GM19397 (cell line): Measurements from ENCODE around the gene SPPL2B.

Source experiments
- ATAC-seq: cut with Tn5 transposase; IDR thresholded peaks from one replicate; pipeline ENCODE4 v1.9.1; 2021; ENCODE audit warnings: mild to moderate bottlenecking, moderate library complexity; ENCODE audit not compliant: unreplicated experiment

The SPPL2B gene

GRCh38 chr19:2296141-2296540 is 32.3 kb upstream of the SPPL2B start:
- no peak for ATAC-seq

DNA sequence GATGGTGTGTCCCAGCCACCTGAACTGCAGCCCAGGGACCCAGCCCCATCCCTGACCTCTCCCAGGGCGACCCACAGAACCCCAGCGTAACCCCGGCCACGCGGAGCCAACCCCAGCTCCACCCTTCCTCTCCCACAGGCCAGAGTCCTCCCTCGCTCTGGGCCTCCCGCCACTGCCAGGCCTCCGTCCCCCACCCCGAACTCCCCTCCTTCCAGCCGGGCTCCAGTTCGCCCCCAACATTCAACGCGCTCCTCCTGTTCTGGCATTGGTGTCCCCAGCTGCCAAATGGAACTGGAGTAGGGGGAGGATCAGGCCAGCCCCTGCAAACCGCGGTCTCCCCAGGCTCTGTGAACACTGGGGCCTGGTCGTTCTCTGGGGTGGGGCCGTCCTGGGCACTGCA is 28.0 kb upstream of the SPPL2B start:
- no peak for ATAC-seq

DNA sequence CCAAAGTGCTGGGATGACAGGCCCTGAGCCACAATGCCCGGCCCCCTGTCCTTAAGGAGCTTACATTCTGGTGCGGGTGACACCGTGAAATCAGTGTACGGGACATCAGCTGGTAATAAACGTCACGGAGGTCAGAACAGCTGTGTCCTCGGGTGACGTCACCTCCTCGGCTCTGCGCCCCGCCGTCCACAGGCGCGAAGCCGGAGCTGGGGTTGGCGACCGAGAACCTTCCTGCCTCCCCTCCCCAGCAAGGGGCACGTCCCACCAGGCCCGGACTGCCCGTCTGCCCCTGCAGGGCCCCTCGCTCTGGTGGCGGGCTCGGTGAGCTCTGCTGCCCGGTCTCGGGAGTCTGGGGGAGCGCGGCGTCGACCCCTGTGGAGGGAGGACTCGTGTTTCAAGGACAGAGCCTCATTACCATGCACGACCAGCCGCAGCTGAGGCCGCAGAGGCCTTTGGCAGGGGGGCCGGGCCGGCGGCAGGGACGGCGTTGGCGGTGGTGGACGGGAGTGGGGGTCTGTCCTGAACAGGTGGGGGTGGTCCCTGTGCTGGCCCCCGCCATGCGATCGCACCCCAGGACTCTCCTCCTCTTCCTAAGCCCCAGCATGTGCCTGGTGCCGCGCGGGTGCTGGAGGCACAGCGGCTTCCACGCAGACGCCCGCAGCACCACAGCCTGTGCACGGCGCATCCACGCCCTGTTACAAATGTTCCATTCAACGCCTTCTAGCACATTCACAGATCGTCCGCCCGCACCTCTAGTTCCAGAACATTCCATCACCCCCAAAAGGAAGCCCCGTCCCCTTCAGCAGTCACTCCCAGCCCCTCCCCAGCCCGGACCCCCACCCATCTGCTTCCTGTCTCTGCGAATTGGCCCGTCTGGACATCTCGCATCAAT is 25.9 kb upstream of the SPPL2B start:
- no peak for ATAC-seq

DNA sequence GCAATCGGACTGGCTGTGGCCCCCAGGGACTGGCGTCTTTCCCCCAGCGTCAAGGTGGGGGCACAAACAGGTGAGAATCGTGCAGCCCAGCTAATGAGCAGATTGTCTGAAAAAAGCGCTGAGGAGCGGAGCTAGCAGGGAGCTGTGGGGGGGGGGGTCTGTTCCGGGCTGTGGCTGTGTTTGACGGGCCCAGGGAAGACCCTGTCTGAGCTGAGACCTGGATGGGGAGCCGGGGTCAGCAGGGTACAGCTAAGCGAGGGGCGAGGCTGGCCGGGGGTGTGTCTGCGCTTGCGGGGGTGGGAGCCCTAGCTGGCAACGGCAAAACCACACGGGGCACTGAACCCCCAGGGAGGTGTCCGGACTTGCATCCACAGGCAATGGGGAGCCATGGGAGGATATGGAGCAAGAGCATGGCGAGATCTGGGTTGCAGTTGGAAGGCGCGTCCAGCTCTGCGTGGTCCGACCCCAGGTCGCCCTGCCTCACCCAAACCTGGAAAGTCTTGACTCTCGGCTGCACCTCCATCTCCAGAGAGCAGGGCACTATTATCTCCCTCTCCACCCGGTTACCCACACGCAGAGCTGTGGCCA is 25.2 kb upstream of the SPPL2B start:
- no peak for ATAC-seq

- no peak for ATAC-seq
Measured at GRCh38 chr19:2305452-2306280, 22.8 kb upstream of the SPPL2B start.

- ATAC-seq = no peak
Measured at GRCh38 chr19:2306281-2306806, 22.1 kb upstream of the SPPL2B start.

DNA sequence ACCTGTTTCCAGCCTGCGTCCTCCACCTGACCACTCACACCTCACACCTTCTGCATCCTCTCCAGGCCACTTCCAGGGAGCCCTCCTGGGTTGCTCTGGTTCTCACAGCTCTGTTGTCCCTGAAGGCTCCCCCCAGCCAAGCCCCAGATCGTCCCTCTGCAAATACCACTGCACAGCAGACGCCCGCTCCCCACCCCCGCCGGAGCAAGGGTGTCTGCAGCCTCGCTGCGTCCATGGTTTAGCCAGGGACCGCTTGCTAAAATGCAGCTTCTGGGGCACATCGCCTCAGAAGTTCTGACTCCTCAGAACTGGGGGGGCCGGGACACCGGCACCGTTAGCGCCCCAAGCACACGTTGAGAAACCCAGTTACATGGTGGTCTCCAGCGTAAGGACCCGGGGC is 21.5 kb upstream of the SPPL2B start:
- no peak for ATAC-seq

DNA sequence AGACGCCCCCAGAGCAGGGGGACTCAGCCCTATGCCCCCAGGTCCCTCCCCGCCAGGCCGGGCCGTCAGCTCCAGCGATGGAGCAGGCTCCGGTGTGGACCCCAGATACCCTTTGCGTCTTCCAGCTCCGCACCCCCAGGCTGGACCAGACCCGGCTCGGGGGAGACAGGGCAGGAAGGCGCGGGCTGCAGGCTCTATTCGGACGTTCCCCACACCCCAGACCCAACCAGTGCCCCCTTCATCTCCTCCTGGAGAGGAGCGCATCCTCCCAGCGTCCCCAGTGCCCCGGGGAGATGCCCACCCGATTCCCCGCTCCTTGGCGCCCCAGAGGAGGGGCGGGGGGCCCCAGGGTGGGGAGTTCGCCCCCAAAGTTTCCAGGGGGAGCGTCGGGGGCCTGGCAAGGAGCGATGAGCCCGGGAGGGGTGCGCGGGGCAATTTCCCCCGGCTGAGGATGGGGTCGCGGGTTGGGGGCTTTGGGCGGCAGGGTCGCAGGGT is 20.9 kb upstream of the SPPL2B start:
- no peak for ATAC-seq

DNA sequence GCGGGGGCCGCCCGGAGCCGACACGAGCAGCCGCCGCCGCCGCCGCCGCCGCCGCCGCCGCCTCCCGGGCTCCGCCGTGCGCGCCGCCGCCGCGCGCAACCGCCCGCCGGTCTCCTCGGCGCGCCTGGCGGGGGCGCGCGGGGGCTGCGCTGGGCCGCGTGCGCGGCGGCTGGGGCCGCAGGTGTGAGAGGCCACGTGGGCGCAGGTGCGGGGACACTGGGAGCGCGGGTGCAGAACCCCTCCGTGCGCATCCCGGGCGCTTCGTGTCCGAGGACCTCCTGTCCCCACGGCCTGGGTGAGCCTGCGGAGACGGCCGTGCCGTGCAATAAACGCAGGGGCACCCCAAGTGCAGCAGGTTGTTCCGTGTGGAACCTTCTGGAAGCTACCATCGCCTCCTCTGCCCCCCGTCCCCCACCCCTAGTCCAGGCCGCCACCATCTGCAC is 20.3 kb upstream of the SPPL2B start, which contains the start of gene LINGO3:
TSS of gene LINGO3 (minus strand) at position 41 of the 443 bp plus-strand sequence. CDS start 16,378 bp downstream, outside the sequence.
- no peak for ATAC-seq

DNA sequence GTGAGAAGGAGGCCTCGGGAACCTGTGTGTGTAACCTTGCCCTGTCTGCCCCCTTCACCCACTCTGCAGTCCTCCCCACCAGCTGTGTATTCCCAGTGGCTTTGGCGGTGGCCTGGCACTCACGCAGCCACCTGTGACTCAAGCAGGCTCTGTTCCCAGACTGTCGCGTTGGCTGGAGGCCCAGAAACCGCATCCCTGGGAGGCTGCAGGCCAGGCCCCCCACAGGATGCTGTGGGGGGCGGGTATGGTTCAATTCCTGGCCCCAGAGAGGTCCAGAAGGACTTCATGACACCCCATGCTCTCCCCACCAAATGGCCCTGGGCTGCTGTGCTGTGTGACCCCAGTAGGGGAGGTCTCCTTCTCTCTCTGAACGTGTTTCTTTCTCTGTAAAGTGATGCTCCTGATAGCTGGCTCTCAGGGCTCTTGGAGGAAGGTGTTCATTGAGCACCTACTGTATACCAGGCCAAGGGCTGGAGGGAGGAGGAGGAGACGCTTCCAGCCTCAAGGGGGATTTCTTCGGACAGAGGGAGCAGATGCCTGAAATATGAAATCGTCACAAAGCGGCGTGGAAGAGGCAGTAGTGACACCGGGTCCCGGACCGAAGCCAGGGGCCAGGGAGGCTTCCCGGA is 18.6 kb upstream of the SPPL2B start:
- no peak for ATAC-seq

DNA sequence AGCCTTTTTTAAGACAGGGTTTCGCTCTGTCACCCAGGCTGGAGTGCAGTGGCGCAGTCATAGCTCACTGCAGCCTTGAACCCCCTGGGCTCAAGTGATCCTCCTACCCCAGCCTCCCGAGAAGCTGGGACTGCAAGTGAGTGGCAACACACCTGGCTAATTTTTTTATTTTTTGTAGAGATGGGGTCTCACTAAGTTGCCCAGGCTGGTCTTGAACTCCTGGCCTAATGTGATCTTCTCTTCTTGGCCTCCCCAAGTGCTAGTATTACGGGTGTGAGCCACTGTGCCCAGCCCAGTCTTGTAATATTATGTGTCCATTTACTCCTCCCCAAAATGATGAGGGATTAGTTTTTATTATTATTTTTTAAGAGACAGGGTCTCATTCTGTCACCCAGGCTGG is 17.4 kb upstream of the SPPL2B start:
- ATAC-seq = no peak

DNA sequence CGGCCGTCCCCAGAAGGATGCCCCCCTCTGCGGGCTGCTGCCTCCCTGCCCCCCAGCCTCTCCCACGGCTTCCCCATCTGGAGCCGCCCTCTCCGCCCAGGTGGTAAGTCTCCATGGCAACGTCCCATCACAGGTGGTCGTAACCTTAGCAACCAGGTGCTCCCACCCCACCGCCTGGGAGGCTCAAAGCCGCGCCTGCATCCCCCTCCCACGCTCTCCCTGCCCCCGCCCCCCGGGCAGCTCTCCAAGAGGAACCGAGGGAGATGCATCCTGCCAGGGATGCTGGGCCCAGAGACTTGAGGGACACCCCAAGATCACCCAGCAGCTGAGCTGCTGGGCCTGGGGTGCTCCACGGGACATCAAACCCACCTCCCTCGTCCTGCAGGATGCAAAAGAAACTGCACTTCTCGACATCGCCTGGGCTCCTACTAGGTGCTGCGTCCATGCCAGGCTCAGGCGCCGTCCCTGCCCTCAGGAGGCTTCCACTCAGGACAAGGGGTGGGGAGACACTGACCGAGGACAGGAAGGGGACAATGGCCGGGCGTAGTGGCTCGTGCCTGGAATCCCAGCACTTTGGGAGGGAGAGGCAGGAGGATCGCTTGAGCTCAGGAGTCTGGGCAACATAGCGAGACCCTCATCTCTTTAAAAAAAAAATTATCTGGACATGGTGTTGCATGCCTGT is 15.5 kb upstream of the SPPL2B start:
- no peak for ATAC-seq

DNA sequence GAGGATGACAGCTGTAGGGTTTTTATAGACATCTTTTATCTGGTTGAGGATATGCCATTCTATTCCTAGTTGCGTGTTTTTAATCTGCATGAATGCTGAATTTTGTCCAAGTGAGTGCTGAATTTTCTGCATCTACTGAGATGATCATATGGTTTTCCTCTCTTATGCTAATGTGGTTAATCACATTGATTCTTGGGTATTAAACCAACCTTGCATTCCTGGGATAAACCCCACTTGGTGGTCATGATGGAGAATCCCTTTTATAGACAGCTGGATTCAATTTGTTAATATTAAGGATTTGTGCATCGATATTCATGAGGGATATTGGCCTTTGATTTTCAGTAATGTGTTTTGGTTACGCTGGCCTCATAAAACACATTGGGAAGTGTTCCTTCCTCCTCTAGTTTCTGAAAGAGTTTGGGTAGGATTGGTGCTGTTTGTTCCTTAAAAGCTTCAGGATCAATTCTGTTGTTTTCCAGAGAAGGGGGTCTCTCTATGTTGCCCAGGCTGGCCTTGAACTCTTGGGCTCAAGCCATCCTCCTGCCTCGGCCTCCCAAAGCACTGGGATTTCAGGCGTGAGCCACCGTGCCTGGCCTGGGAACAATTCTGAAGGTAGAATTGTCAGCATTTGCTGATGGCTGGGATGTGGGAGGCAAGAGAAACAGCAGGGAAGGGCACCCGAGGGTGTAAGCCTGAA is 13.2 kb upstream of the SPPL2B start:
- ATAC-seq = no peak

DNA sequence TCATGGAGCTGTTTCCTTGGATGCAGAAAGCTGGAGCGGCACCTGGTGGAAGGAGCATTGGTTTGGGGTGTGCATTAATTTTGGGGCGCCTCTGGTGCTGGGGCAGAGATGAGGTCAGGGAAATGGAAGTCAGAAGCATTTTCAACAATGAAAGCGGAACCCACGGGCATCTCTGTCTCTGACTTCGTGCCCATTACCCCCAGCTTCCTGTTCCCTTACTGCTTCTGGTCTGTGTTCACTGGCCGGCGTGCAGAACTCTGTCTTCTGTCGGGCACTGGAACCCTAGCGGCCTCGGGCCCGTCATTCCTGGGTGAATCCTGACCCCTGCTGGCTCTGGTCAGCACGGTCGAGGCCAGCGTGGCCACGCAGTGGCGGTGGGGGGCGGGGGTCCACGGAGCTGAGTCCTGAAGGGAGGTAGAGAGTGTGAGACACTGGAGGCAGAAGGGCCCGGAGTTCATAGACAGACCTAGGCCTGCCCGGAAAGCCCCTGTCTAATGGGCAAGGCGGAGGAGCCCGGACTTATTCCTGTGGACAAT is 12.6 kb upstream of the SPPL2B start:
- ATAC-seq = no peak

DNA sequence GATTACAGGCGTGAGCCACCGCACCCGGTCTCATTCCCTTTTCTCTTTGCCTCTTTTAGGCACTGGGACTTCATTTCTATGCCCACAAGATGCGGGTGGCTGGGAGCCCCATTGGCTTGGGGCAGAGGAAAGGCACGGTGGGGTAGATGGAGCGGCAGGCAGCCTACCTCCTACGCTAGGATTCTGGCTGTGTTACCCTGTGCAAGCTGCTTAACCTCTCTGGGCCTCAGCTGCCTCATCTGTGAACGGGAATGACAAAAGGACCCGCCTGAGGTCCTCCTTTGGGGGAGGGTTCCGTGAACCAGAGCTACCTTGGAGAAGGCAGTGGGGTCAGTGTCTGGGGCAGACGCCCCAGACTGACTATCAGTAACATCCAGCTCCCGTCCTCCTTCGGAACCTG is 11.2 kb upstream of the SPPL2B start:
- ATAC-seq = no peak

DNA sequence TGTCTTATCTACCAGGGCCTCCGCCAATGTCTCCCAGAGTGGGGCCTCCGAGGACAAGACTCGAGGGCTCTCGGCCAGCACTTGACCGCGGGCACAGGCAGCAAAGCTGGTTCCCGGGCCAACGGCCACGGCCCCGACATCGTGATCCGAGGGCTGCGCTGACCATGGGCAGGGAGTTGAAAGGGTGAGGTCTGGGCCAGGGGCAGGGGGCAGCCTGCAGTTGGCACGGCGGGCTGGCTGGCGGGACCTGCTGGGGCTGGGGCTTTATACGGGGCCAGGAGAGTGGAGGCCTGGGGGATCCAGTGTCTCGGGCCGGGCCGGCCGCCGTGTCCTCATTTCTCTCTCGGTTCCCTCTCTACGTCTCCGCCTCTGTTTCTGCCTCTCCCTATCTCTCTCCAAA is 10.7 kb upstream of the SPPL2B start:
- ATAC-seq = no peak

DNA sequence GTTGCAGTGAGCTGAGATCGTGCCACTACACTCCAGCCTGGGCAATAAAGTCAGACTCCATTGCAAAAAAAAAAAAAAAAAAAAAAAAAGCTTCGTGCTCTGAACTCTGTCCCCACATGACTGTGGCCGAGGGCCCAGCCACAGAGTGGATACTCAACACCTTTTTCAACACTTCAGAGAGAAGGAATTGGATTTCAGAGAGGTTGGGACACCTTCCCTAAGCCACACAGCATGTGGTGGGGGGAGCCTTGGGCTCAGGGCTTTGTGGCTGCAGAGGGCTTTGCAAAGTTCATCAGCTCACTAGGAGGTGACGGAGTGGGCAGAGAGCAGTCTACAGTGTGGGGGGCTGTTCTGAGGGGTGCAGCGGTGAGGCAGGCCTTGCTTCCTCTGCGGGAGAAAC is 9.6 kb upstream of the SPPL2B start:
- ATAC-seq = no peak

DNA sequence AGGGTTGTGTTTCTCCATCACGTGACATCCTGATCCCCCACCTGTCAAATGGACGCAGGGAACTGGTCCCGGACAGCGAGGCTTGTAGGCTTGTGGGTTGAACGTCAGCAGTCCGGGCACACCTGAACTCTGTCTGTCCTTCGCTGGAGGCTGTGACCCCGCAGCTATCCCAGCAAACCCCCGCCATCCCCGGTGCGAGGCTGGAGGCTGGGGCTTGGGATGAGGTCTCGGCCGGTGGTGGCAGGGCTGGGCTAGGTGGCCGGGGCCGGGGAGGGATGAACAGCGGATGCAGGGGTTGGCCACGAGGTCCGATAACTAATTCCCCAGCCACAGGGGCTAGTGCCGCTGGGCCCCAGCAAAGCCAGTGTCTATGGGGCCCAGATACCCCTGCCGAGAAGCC is 8.9 kb upstream of the SPPL2B start:
- no peak for ATAC-seq

GRCh38 chr19:2320049-2320448 is 8.4 kb upstream of the SPPL2B start:
- no peak for ATAC-seq
